Measurements from ENCODE around the gene HDGF.

HDGF gene

GRCh38 chr1:156772222-156772621, 20.7 kb upstream of the HDGF start:
- Histone ChIP-seq H3K79me1 (ENCODE audit: low read length) (peaks cover 8% of the 10 kb centered on the region), H2AFZ (ENCODE audit: insufficient read depth, low read length, poor library complexity) (no peak overlapping the region), H2BK12ac (ENCODE audit: low read length) (no peak overlapping the region), H4K91ac (ENCODE audit: low read depth, low read length) (no peak overlapping the region), H4K8ac (ENCODE audit: low read depth, low read length) (no peak overlapping the region), H3K27ac (ENCODE audit: low read depth, low read length) (no peak overlapping the region), H2BK5ac (ENCODE audit: low read depth, low read length, poor library complexity) (no peak overlapping the region), H3K79me2 (ENCODE audit: control insufficient read depth, insufficient read depth, low read length, poor library complexity) (peaks cover 21% of the 10 kb centered on the region), H3K36me3 (ENCODE audit: control insufficient read depth in 1 of 2, insufficient read depth in 2 of 2, low read length in 2 of 2) (peaks cover 8 to 16% of the 10 kb centered on the region in 2 experiments), H3K4me2 (ENCODE audit: low read length) (no peak overlapping the region), H3K18ac (ENCODE audit: low read length) (no peak overlapping the region), H3K14ac (ENCODE audit: low read length) (no peak overlapping the region), H3K4me3 (ENCODE audit: low read depth, low read length) (no peak overlapping the region), H3K4me1 (ENCODE audit: control insufficient read depth in 1 of 2, insufficient read depth in 2 of 2, low read length in 2 of 2) (peaks cover 2 to 5% of the 10 kb centered on the region in 2 experiments), H2AK5ac (ENCODE audit: low read length) (no peak overlapping the region), H3K4ac (ENCODE audit: low read depth, low read length) (peak overlapping the region; percentile 39), H3K27me3 (ENCODE audit: insufficient read depth, low read length) (no peaks in the 10 kb centered on the region), H3K9me3 (ENCODE audit: insufficient read depth, low read depth, low read length) (no peaks in the 10 kb centered on the region), H4K12ac (ENCODE audit: low read depth, low read length) (no peak overlapping the region), H2BK120ac (ENCODE audit: insufficient read depth, low read length, poor library complexity) (no peak overlapping the region), H3K23ac (ENCODE audit: low read length) (no peak overlapping the region), H3K9ac (ENCODE audit: low read length) (no peak overlapping the region)
- WGBS (ENCODE audit: extremely low coverage, insufficient coverage, insufficient read length): no CpG with 5 or more reads among the region's 3 CpGs
- no peak for DNase-seq

GRCh38 chr1:156768610-156769295, 17.3 kb upstream of the HDGF start:
- H3K4me3 ChIP-seq (ENCODE audit: low read depth, low read length): peak overlapping the region; percentile 91
- no peak overlapping the region for H3K18ac ChIP-seq (ENCODE audit: low read length)
- no peak overlapping the region for H4K8ac ChIP-seq (ENCODE audit: low read depth, low read length)
- peak overlapping the region; percentile 92 for H3K4me2 ChIP-seq (ENCODE audit: low read length)
- peaks cover 18% of the 10 kb centered on the region for H3K79me2 ChIP-seq (ENCODE audit: control insufficient read depth, insufficient read depth, low read length, poor library complexity)
- no peaks in the 10 kb centered on the region for H3K9me3 ChIP-seq (ENCODE audit: insufficient read depth, low read depth, low read length)
- no CpG with 5 or more reads among the region's 8 CpGs for WGBS (ENCODE audit: extremely low coverage, insufficient coverage, insufficient read length)
- no peak overlapping the region for H3K27ac ChIP-seq (ENCODE audit: low read depth, low read length)
- peaks cover 6 to 14% of the 10 kb centered on the region in 2 experiments for H3K36me3 ChIP-seq (ENCODE audit: control insufficient read depth in 1 of 2, insufficient read depth in 2 of 2, low read length in 2 of 2)
- DNase-seq: peak in 1 of 2 donors; percentile 39
- H3K79me1 ChIP-seq (ENCODE audit: low read length): peaks cover 12% of the 10 kb centered on the region
- no peak overlapping the region for H2BK5ac ChIP-seq (ENCODE audit: low read depth, low read length, poor library complexity)
- no peak overlapping the region for H2AFZ ChIP-seq (ENCODE audit: insufficient read depth, low read length, poor library complexity)
- H3K23ac ChIP-seq (ENCODE audit: low read length): no peak overlapping the region
- H2AK5ac ChIP-seq (ENCODE audit: low read length): no peak overlapping the region
- H4K12ac ChIP-seq (ENCODE audit: low read depth, low read length): peak overlapping the region; percentile 68
- no peak overlapping the region for H4K91ac ChIP-seq (ENCODE audit: low read depth, low read length)
- H3K14ac ChIP-seq (ENCODE audit: low read length): peak overlapping the region; percentile 96
- H2BK120ac ChIP-seq (ENCODE audit: insufficient read depth, low read length, poor library complexity): no peak overlapping the region
- no peaks in the 10 kb centered on the region for H3K27me3 ChIP-seq (ENCODE audit: insufficient read depth, low read length)
- H2BK12ac ChIP-seq (ENCODE audit: low read length): no peak overlapping the region
- H3K4ac ChIP-seq (ENCODE audit: low read depth, low read length): peak overlapping the region; percentile 87
- peak overlapping the region; percentile 98 for H3K9ac ChIP-seq (ENCODE audit: low read length)
- H3K4me1 ChIP-seq (ENCODE audit: control insufficient read depth in 1 of 2, insufficient read depth in 2 of 2, low read length in 2 of 2): peaks cover 5 to 10% of the 10 kb centered on the region in 2 experiments

- no peaks in the 10 kb centered on the region for H3K27me3 ChIP-seq (ENCODE audit: insufficient read depth, low read length)
- peak overlapping the region; percentile 89 for H2AK5ac ChIP-seq (ENCODE audit: low read length)
- H4K8ac ChIP-seq (ENCODE audit: low read depth, low read length): peak overlapping the region; percentile 90
- H3K79me2 ChIP-seq (ENCODE audit: control insufficient read depth, insufficient read depth, low read length, poor library complexity): peaks cover 18% of the 10 kb centered on the region
- peak; percentile 4 to 12 for DNase-seq
- H2BK120ac ChIP-seq (ENCODE audit: insufficient read depth, low read length, poor library complexity): peak overlapping the region; percentile 74
- H2BK12ac ChIP-seq (ENCODE audit: low read length): no peak overlapping the region
- H3K4me1 ChIP-seq (ENCODE audit: control insufficient read depth in 1 of 2, insufficient read depth in 2 of 2, low read length in 2 of 2): peaks cover 5 to 10% of the 10 kb centered on the region in 2 experiments
- H3K23ac ChIP-seq (ENCODE audit: low read length): no peak overlapping the region
- peaks cover 12% of the 10 kb centered on the region for H3K79me1 ChIP-seq (ENCODE audit: low read length)
- peak overlapping the region; percentile 87 for H3K4ac ChIP-seq (ENCODE audit: low read depth, low read length)
- H3K14ac ChIP-seq (ENCODE audit: low read length): peak overlapping the region; percentile 96
- peak overlapping the region; percentile 91 for H3K4me3 ChIP-seq (ENCODE audit: low read depth, low read length)
- peak overlapping the region; percentile 92 for H3K4me2 ChIP-seq (ENCODE audit: low read length)
- H4K12ac ChIP-seq (ENCODE audit: low read depth, low read length): peak overlapping the region; percentile 68
- H3K9me3 ChIP-seq (ENCODE audit: insufficient read depth, low read depth, low read length): no peaks in the 10 kb centered on the region
- WGBS (ENCODE audit: extremely low coverage, insufficient coverage, insufficient read length): no CpG with 5 or more reads among the region's 31 CpGs
- peak overlapping the region; percentile 55 for H3K27ac ChIP-seq (ENCODE audit: low read depth, low read length)
- H3K18ac ChIP-seq (ENCODE audit: low read length): peak overlapping the region; percentile 81
- peak overlapping the region; percentile 85 for H4K91ac ChIP-seq (ENCODE audit: low read depth, low read length)
- peak overlapping the region; percentile 58 for H2AFZ ChIP-seq (ENCODE audit: insufficient read depth, low read length, poor library complexity)
- H3K36me3 ChIP-seq (ENCODE audit: control insufficient read depth in 1 of 2, insufficient read depth in 2 of 2, low read length in 2 of 2): peaks cover 6 to 10% of the 10 kb centered on the region in 2 experiments
- H2BK5ac ChIP-seq (ENCODE audit: low read depth, low read length, poor library complexity): peak overlapping the region; percentile 79
- H3K9ac ChIP-seq (ENCODE audit: low read length): peak overlapping the region; percentile 98
Observed at GRCh38 chr1:156767879-156768604, 16.6 kb upstream of the HDGF start.

GRCh38 chr1:156767101-156767878, 15.8 kb upstream of the HDGF start, which contains the start of gene PRCC:
Gene PRCC, plus strand, starts transcription at chr1:156767535. Its CDS starts 237 bp downstream, at chr1:156767772.
- Histone ChIP-seq H3K9me3 (ENCODE audit: insufficient read depth, low read depth, low read length) (no peaks in the 10 kb centered on the region), H3K14ac (ENCODE audit: low read length) (peak within 1 kb of the TSS; percentile 96), H3K23ac (ENCODE audit: low read length) (no peak within 1 kb of the TSS), H3K4me3 (ENCODE audit: low read depth, low read length) (peak within 1 kb of the TSS; percentile 91), H3K27me3 (ENCODE audit: insufficient read depth, low read length) (no peaks in the 10 kb centered on the region), H4K91ac (ENCODE audit: low read depth, low read length) (peak within 1 kb of the TSS; percentile 85), H3K36me3 (ENCODE audit: control insufficient read depth in 1 of 2, insufficient read depth in 2 of 2, low read length in 2 of 2) (peaks cover 6 to 10% of the 10 kb centered on the region in 2 experiments), H2AK5ac (ENCODE audit: low read length) (peak within 1 kb of the TSS; percentile 89), H3K4me2 (ENCODE audit: low read length) (peak within 1 kb of the TSS; percentile 92), H2BK12ac (ENCODE audit: low read length) (no peak within 1 kb of the TSS), H2BK120ac (ENCODE audit: insufficient read depth, low read length, poor library complexity) (peak within 1 kb of the TSS; percentile 74), H2AFZ (ENCODE audit: insufficient read depth, low read length, poor library complexity) (peak within 1 kb of the TSS; percentile 58), H2BK5ac (ENCODE audit: low read depth, low read length, poor library complexity) (peak within 1 kb of the TSS; percentile 79), H3K4me1 (ENCODE audit: control insufficient read depth in 1 of 2, insufficient read depth in 2 of 2, low read length in 2 of 2) (peaks cover 5 to 10% of the 10 kb centered on the region in 2 experiments), H3K27ac (ENCODE audit: low read depth, low read length) (peak within 1 kb of the TSS; percentile 55), H3K79me2 (ENCODE audit: control insufficient read depth, insufficient read depth, low read length, poor library complexity) (peaks cover 18% of the 10 kb centered on the region), H3K9ac (ENCODE audit: low read length) (peak within 1 kb of the TSS; percentile 98), H4K8ac (ENCODE audit: low read depth, low read length) (peak within 1 kb of the TSS; percentile 92), H4K12ac (ENCODE audit: low read depth, low read length) (peak within 1 kb of the TSS; percentile 68), H3K79me1 (ENCODE audit: low read length) (peaks cover 12% of the 10 kb centered on the region), H3K4ac (ENCODE audit: low read depth, low read length) (peak within 1 kb of the TSS; percentile 87), H3K18ac (ENCODE audit: low read length) (peak within 1 kb of the TSS; percentile 81)
- no CpG with 5 or more reads among the region's 50 CpGs for WGBS (ENCODE audit: extremely low coverage, insufficient coverage, insufficient read length)
- DNase-seq: peak; percentile 99 to 100
